ENCODE measurements around the gene SLC26A1. TPM values are rescaled to one million over a fixed set of nuclear protein-coding genes. Genes with fewer than 3 reads are reported as not detected.
A peak's percentile ranks its signal among the peaks of the same experiment; 100 is the strongest.

The SLC26A1 gene
- total and polyA plus RNA-seq, 5 donors, result 0.34 to 0.37 (median 0.36) TPM; not detected in 2

- Histone ChIP-seq H3K27me3 (ENCODE audit: control insufficient read depth, insufficient read depth) (no peaks in the 10 kb centered on the region), H3K27ac (ENCODE audit: low read length) (no peak overlapping the region), H3K4me1 (ENCODE audit: control insufficient read depth, insufficient read depth, low read length) (no peaks in the 10 kb centered on the region), H3K9me3 (ENCODE audit: control insufficient read depth, low read length) (no peaks in the 10 kb centered on the region), H3K4me3 (ENCODE audit: low read length) (no peak overlapping the region)
- ATAC-seq, result no peak
- WGBS, result 86% methylated on average over 16 of the region's 16 CpGs
- intact Hi-C loops (cut with DNase I), result no loop called here
- DNase-seq, result peak in 2 of 3 donors; percentile 52 to 56
Measured at GRCh38 chr4:960140-960635, 33.0 kb downstream of the SLC26A1 start.

GRCh38 chr4:959338-960139 is 33.7 kb downstream of the SLC26A1 start:
- no peak for ATAC-seq
- intact Hi-C loops (cut with DNase I), result no loop called here
- 84% methylated on average over 24 of the region's 24 CpGs for WGBS

GRCh38 chr4:958696-959337 is 34.4 kb downstream of the SLC26A1 start:
- DNase-seq (peak in 2 of 3 donors; percentile 7 to 30), ATAC-seq (no peak)
- no peak overlapping the region for H3K27ac ChIP-seq (ENCODE audit: low read length)

More at GRCh38 chr4:959338-960139, 33.7 kb downstream of the SLC26A1 start:
- Histone ChIP-seq H3K4me1 (ENCODE audit: control insufficient read depth, insufficient read depth, low read length) (no peaks in the 10 kb centered on the region), H3K9me3 (ENCODE audit: control insufficient read depth, low read length) (no peaks in the 10 kb centered on the region), H3K4me3 (ENCODE audit: low read length) (no peak overlapping the region), H3K27ac (ENCODE audit: low read length) (no peak overlapping the region), H3K27me3 (ENCODE audit: control insufficient read depth, insufficient read depth) (no peaks in the 10 kb centered on the region)
- peak in 2 of 3 donors; percentile 38 to 49 for DNase-seq

GRCh38 chr4:958314-958665 is 34.9 kb downstream of the SLC26A1 start:
- DNase-seq, result no peak

More at GRCh38 chr4:958696-959337, 34.4 kb downstream of the SLC26A1 start:
- H3K27me3 ChIP-seq (ENCODE audit: control insufficient read depth, insufficient read depth), result no peaks in the 10 kb centered on the region
- intact Hi-C loops (cut with DNase I), result no loop called here
- no peak overlapping the region for H3K4me3 ChIP-seq (ENCODE audit: low read length)
- H3K4me1 ChIP-seq (ENCODE audit: control insufficient read depth, insufficient read depth, low read length), result no peaks in the 10 kb centered on the region
- H3K9me3 ChIP-seq (ENCODE audit: control insufficient read depth, low read length), result no peaks in the 10 kb centered on the region
- 81% methylated on average over 17 of the region's 17 CpGs for WGBS

GRCh38 chr4:957581-958313 is 35.5 kb downstream of the SLC26A1 start:
- ATAC-seq, result no peak
- intact Hi-C loops (cut with DNase I), result no loop called here

More at GRCh38 chr4:958314-958665, 34.9 kb downstream of the SLC26A1 start:
- H3K9me3 ChIP-seq (ENCODE audit: control insufficient read depth, low read length), result no peaks in the 10 kb centered on the region
- no peaks in the 10 kb centered on the region for H3K27me3 ChIP-seq (ENCODE audit: control insufficient read depth, insufficient read depth)
- intact Hi-C loops (cut with DNase I), result no loop called here
- WGBS, result 92% methylated on average over 17 of the region's 17 CpGs
- no peak overlapping the region for H3K4me3 ChIP-seq (ENCODE audit: low read length)
- H3K27ac ChIP-seq (ENCODE audit: low read length), result no peak overlapping the region
- H3K4me1 ChIP-seq (ENCODE audit: control insufficient read depth, insufficient read depth, low read length), result no peaks in the 10 kb centered on the region
- peak in 1 of 2 donors; percentile 9 for ATAC-seq

GRCh38 chr4:957231-957580 is 36.0 kb downstream of the SLC26A1 start:
- Histone ChIP-seq H3K27me3 (ENCODE audit: control insufficient read depth, insufficient read depth) (no peaks in the 10 kb centered on the region), H3K4me1 (ENCODE audit: control insufficient read depth, insufficient read depth, low read length) (no peaks in the 10 kb centered on the region), H3K9me3 (ENCODE audit: control insufficient read depth, low read length) (no peaks in the 10 kb centered on the region), H3K4me3 (ENCODE audit: low read length) (no peak overlapping the region), H3K27ac (ENCODE audit: low read length) (no peak overlapping the region)
- WGBS, result 75% methylated on average over 8 of the region's 8 CpGs
- intact Hi-C loops (cut with DNase I), result no loop called here
- DNase-seq (peak in 2 of 3 donors; percentile 11 to 26), ATAC-seq (no peak)

More at GRCh38 chr4:957581-958313, 35.5 kb downstream of the SLC26A1 start:
- Histone ChIP-seq H3K27me3 (ENCODE audit: control insufficient read depth, insufficient read depth) (no peaks in the 10 kb centered on the region), H3K9me3 (ENCODE audit: control insufficient read depth, low read length) (no peaks in the 10 kb centered on the region), H3K4me1 (ENCODE audit: control insufficient read depth, insufficient read depth, low read length) (no peaks in the 10 kb centered on the region), H3K27ac (ENCODE audit: low read length) (no peak overlapping the region), H3K4me3 (ENCODE audit: low read length) (no peak overlapping the region)
- peak; percentile 16 to 61 (median 53) for DNase-seq
- 94% methylated on average over 45 of the region's 45 CpGs for WGBS

- DNase-seq (peak in 2 of 3 donors; percentile 5 to 41), ATAC-seq (no peak)
- Histone ChIP-seq H3K27ac (ENCODE audit: low read length) (no peak overlapping the region), H3K4me3 (ENCODE audit: low read length) (no peak overlapping the region), H3K4me1 (ENCODE audit: control insufficient read depth, insufficient read depth, low read length) (no peaks in the 10 kb centered on the region), H3K27me3 (ENCODE audit: control insufficient read depth, insufficient read depth) (no peaks in the 10 kb centered on the region), H3K9me3 (ENCODE audit: control insufficient read depth, low read length) (no peaks in the 10 kb centered on the region)
- 82% methylated on average over 14 of the region's 14 CpGs for WGBS
- intact Hi-C loops (cut with DNase I), result no loop called here
Measured at GRCh38 chr4:956531-957230, 36.5 kb downstream of the SLC26A1 start.

GRCh38 chr4:955931-956381 is 37.2 kb downstream of the SLC26A1 start:
- Histone ChIP-seq H3K27ac (ENCODE audit: low read length) (no peak overlapping the region), H3K9me3 (ENCODE audit: control insufficient read depth, low read length) (no peaks in the 10 kb centered on the region), H3K27me3 (ENCODE audit: control insufficient read depth, insufficient read depth) (no peaks in the 10 kb centered on the region), H3K4me1 (ENCODE audit: control insufficient read depth, insufficient read depth, low read length) (no peaks in the 10 kb centered on the region), H3K4me3 (ENCODE audit: low read length) (no peak overlapping the region)
- DNase-seq (peak in 2 of 3 donors; percentile 6 to 44), ATAC-seq (no peak)
- WGBS, result 81% methylated on average over 12 of the region's 12 CpGs
- intact Hi-C loops (cut with DNase I), result no loop called here

GRCh38 chr4:955161-955921 is 37.9 kb downstream of the SLC26A1 start:
- ATAC-seq (no peak), DNase-seq (peak in 2 of 3 donors; percentile 6 to 60)
- no peaks in the 10 kb centered on the region for H3K9me3 ChIP-seq (ENCODE audit: control insufficient read depth, low read length)
- H3K4me3 ChIP-seq (ENCODE audit: low read length), result no peak overlapping the region
- 90% methylated on average over 33 of the region's 33 CpGs for WGBS
- H3K4me1 ChIP-seq (ENCODE audit: control insufficient read depth, insufficient read depth, low read length), result no peaks in the 10 kb centered on the region
- intact Hi-C loops (cut with DNase I), result no loop called here
- H3K27ac ChIP-seq (ENCODE audit: low read length), result no peak overlapping the region
- H3K27me3 ChIP-seq (ENCODE audit: control insufficient read depth, insufficient read depth), result no peaks in the 10 kb centered on the region
